GM12873 (cell line): ENCODE data around the gene BATF.

Experiments
- CTCF ChIP-seq: IDR thresholded peaks from 2 replicates; pipeline ENCODE4 v1.5.1; 2012; ENCODE audit warnings: low read depth, mild to moderate bottlenecking, moderate library complexity, low read length, control low read depth; ENCODE audit not compliant: insufficient read depth; ENCODE audit errors: missing control alignments

BATF gene

GRCh38 chr14:75506930-75507329, 15.3 kb upstream of the BATF start:
- TF ChIP-seq CTCF: no peak

GRCh38 chr14:75510547-75510946, 11.7 kb upstream of the BATF start:
- TF ChIP-seq CTCF: no peak

- TF ChIP-seq CTCF: no peak
These were observed 11.1 kb upstream of the BATF start for GRCh38 chr14:75511201-75511600.

- no peak for TF ChIP-seq CTCF
These were observed 8.2 kb upstream of the BATF start for GRCh38 chr14:75513911-75514672.

GRCh38 chr14:75514673-75515628, 7.3 kb upstream of the BATF start:
- TF ChIP-seq CTCF: peak; percentile 63

GRCh38 chr14:75515629-75515996, 6.7 kb upstream of the BATF start:
- no peak for TF ChIP-seq CTCF

GRCh38 chr14:75518625-75519024, 3.6 kb upstream of the BATF start:
- TF ChIP-seq CTCF: peak; percentile 80
